Neutrophil (primary cell): ENCODE data around the gene OR51D1.

Source experiments
- H3K27ac ChIP-seq: fragments of 200-600 bp; sonication (generic); 2 replicates; pipeline ENCODE4 v1.5.1; 2016; ENCODE audit warnings: mild to moderate bottlenecking, moderate library complexity
- H3K27me3 ChIP-seq: fragments of 200-600 bp; sonication (generic); 2 replicates; pipeline ENCODE4 v1.6.0; 2016; ENCODE audit warnings: mild to moderate bottlenecking
- H3K36me3 ChIP-seq: fragments of 200-600 bp; sonication (generic); 2 replicates; pipeline ENCODE4 v1.5.1; 2017
- H3K4me1 ChIP-seq, 2 experiments: fragments of 200-600 bp in 1 of 2; sonication (generic) in 1 of 2; 1 replicate in 1 of 2; 2 replicates in 1 of 2; pipeline versions ENCODE4 v1.5.1 to v1.6.1; 2013 to 2016; ENCODE audit warnings: low read depth in 1 of 2, low read length in 1 of 2, mild to moderate bottlenecking in 1 of 2, moderate library complexity in 1 of 2; ENCODE audit not compliant: control insufficient read depth in 1 of 2, insufficient read depth in 1 of 2
- H3K4me3 ChIP-seq, 2 experiments: fragments of 200-600 bp in 1 of 2; sonication (generic) in 1 of 2; 1 replicate in 1 of 2; 2 replicates in 1 of 2; pipeline ENCODE4 v1.5.1; 2013 to 2016; ENCODE audit warnings: low read depth in 1 of 2, low read length in 1 of 2, mild to moderate bottlenecking in 1 of 2, moderate library complexity in 1 of 2
- H3K9me3 ChIP-seq: fragments of 200-600 bp; sonication (generic); 2 replicates; pipeline ENCODE4 v1.5.1; 2016
- TF ChIP-seq, protein P1 (sequence below): fragments of 200-600 bp; sonication (generic); IDR thresholded peaks from 2 replicates; pipeline ENCODE4 v1.5.1; 2016; ENCODE audit warnings: antibody characterized with exemption

OR51D1 gene

GRCh38 chr11:4647766-4648165, 10.5 kb downstream of the OR51D1 start:
- H3K27ac ChIP-seq: no peak overlapping the region
- TF ChIP-seq, protein P1, sequence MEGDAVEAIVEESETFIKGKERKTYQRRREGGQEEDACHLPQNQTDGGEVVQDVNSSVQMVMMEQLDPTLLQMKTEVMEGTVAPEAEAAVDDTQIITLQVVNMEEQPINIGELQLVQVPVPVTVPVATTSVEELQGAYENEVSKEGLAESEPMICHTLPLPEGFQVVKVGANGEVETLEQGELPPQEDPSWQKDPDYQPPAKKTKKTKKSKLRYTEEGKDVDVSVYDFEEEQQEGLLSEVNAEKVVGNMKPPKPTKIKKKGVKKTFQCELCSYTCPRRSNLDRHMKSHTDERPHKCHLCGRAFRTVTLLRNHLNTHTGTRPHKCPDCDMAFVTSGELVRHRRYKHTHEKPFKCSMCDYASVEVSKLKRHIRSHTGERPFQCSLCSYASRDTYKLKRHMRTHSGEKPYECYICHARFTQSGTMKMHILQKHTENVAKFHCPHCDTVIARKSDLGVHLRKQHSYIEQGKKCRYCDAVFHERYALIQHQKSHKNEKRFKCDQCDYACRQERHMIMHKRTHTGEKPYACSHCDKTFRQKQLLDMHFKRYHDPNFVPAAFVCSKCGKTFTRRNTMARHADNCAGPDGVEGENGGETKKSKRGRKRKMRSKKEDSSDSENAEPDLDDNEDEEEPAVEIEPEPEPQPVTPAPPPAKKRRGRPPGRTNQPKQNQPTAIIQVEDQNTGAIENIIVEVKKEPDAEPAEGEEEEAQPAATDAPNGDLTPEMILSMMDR: no peak
- H3K36me3 ChIP-seq: no peaks in the 10 kb centered on the region

GRCh38 chr11:4654635-4655369, 17.5 kb downstream of the OR51D1 start:
- no peaks in the 10 kb centered on the region for H3K36me3 ChIP-seq
- TF ChIP-seq, protein P1: no peak
- H3K9me3 ChIP-seq: no peaks in the 10 kb centered on the region
- no peak overlapping the region for H3K27ac ChIP-seq
- no peaks in the 10 kb centered on the region for H3K4me1 ChIP-seq
- H3K27me3 ChIP-seq: peaks cover 7% of the 10 kb centered on the region
- H3K4me3 ChIP-seq: no peak overlapping the region

More at GRCh38 chr11:4647766-4648165, 10.5 kb downstream of the OR51D1 start:
- H3K27me3 ChIP-seq: peaks cover 9% of the 10 kb centered on the region
- H3K4me3 ChIP-seq: no peak overlapping the region
- H3K4me1 ChIP-seq: no peaks in the 10 kb centered on the region
- no peaks in the 10 kb centered on the region for H3K9me3 ChIP-seq

GRCh38 chr11:4658629-4659445, 21.6 kb downstream of the OR51D1 start:
- Histone ChIP-seq H3K27ac (no peak overlapping the region), H3K4me3 (no peak overlapping the region), H3K4me1 (no peaks in the 10 kb centered on the region), H3K27me3 (peaks cover 7% of the 10 kb centered on the region), H3K9me3 (no peaks in the 10 kb centered on the region), H3K36me3 (no peaks in the 10 kb centered on the region)
- TF ChIP-seq, protein P1: no peak

- TF ChIP-seq, protein P1: no peak
- Histone ChIP-seq H3K27ac (no peak overlapping the region), H3K36me3 (no peaks in the 10 kb centered on the region), H3K4me3 (no peak overlapping the region), H3K27me3 (peaks cover 7% of the 10 kb centered on the region), H3K9me3 (no peaks in the 10 kb centered on the region), H3K4me1 (no peaks in the 10 kb centered on the region)
Observed at GRCh38 chr11:4662876-4663275, 25.6 kb downstream of the OR51D1 start.

- peaks cover under 1% of the 10 kb centered on the region for H3K27me3 ChIP-seq
- no peak overlapping the region for H3K4me3 ChIP-seq
- H3K27ac ChIP-seq: no peak overlapping the region
- no peaks in the 10 kb centered on the region for H3K4me1 ChIP-seq
- TF ChIP-seq, protein P1: no peak
- H3K36me3 ChIP-seq: no peaks in the 10 kb centered on the region
- no peaks in the 10 kb centered on the region for H3K9me3 ChIP-seq
Observed at GRCh38 chr11:4664183-4664582, 26.9 kb downstream of the OR51D1 start.
